ENCODE results near the gene WDR18.

DNA sequence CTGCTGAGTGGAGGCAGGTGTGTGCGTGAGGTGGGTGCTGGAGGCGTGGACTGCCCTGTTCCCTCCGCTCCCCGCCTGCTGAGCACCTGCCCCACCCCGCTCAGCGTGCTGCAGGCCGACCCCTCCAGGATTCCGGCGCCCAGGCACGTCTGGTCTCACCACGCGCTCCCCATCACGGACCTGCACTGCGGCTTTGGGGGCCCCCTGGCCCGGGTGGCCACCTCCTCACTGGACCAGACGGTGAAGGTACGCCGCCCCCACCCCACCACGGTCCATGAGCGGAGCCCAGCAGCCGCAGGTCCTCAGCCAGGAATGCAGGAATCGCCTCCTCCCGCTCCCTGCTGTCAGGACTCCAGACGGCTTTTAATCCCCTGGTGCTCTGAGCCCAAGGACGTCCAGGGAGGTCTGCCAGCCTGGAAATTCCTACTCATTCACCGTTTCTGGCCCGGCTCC lies 6.0 kb downstream of the WDR18 start:
- no peak for TF ChIP-seq RAD21 (IDR thresholded peaks at IDR 0.05; ENCODE audit: low read length)
- no peak for TF ChIP-seq MAZ (IDR thresholded peaks at IDR 0.05; ENCODE audit: borderline replicate concordance, low read depth, low read length)
